Mesendoderm (in vitro differentiated cells): ENCODE results near the gene RSRC2.
"Not testable (repeated sequence)": the region's sequence is repeated elsewhere in the genome, so short reads cannot be mapped to it uniquely, and the experiment has no call there.

Source experiments
- DNase-seq: peaks from one replicate; pipeline ENCODE4 v3.0.0; 2013
- H2AK5ac ChIP-seq: 2 replicates; pipeline ENCODE4 v1.6.1; 2013; ENCODE audit warnings: low read length, inconsistent platforms
- H2BK120ac ChIP-seq: 2 replicates; pipeline ENCODE4 v1.6.1; 2013; ENCODE audit warnings: low read depth, mild to moderate bottlenecking, low read length, moderate library complexity, mixed read lengths
- H2BK15ac ChIP-seq: replicated peaks from 2 replicates; pipeline ENCODE4 v1.6.1; 2013; ENCODE audit warnings: low read depth, mild to moderate bottlenecking, moderate library complexity
- H2BK5ac ChIP-seq: 2 replicates; pipeline ENCODE4 v1.6.1; 2013; ENCODE audit warnings: low read length, inconsistent platforms
- H3K18ac ChIP-seq: 2 replicates; pipeline ENCODE4 v1.6.1; 2013; ENCODE audit warnings: mild to moderate bottlenecking, low read length, mixed read lengths
- H3K23ac ChIP-seq: one replicate; pipeline ENCODE4 v1.6.1; 2013; ENCODE audit warnings: low read length
- H3K27ac ChIP-seq: 2 replicates; pipeline ENCODE4 v1.5.1; 2013; ENCODE audit warnings: low read depth, mild to moderate bottlenecking, inconsistent platforms, low read length, moderate library complexity
- H3K27me3 ChIP-seq: 2 replicates; pipeline ENCODE4 v1.6.1; 2013; ENCODE audit warnings: low read length, control low read depth, mild to moderate bottlenecking, inconsistent platforms; ENCODE audit not compliant: insufficient read depth, poor library complexity
- H3K36me3 ChIP-seq: 2 replicates; pipeline ENCODE4 v1.6.1; 2013; ENCODE audit warnings: low read length, inconsistent platforms; ENCODE audit not compliant: control insufficient read depth, insufficient read depth
- H3K4ac ChIP-seq: one replicate; pipeline ENCODE4 v1.6.1; 2013; ENCODE audit warnings: low read depth, mild to moderate bottlenecking, low read length, moderate library complexity
- H3K4me1 ChIP-seq: 2 replicates; pipeline ENCODE4 v1.6.1; 2013; ENCODE audit warnings: low read depth, low read length, inconsistent platforms; ENCODE audit not compliant: control insufficient read depth
- H3K4me2 ChIP-seq: 2 replicates; pipeline ENCODE4 v1.6.1; 2013; ENCODE audit warnings: low read length
- H3K4me3 ChIP-seq: 2 replicates; pipeline ENCODE4 v1.5.1; 2013; ENCODE audit warnings: mild to moderate bottlenecking, low read length
- H3K56ac ChIP-seq: one replicate; pipeline ENCODE4 v1.6.1; 2013; ENCODE audit warnings: low read length
- H3K79me1 ChIP-seq: 2 replicates; pipeline ENCODE4 v1.6.1; 2013; ENCODE audit warnings: low read length, inconsistent platforms
- H3K79me2 ChIP-seq: 2 replicates; pipeline ENCODE4 v1.6.1; 2013; ENCODE audit warnings: mild to moderate bottlenecking, low read length; ENCODE audit not compliant: control insufficient read depth, insufficient read depth
- H3K9ac ChIP-seq: 2 replicates; pipeline ENCODE4 v1.6.1; 2013; ENCODE audit warnings: low read length, inconsistent platforms
- H4K5ac ChIP-seq: one replicate; pipeline ENCODE4 v1.6.1; 2013; ENCODE audit warnings: low read length
- H4K8ac ChIP-seq: one replicate; pipeline ENCODE4 v1.6.1; 2013; ENCODE audit warnings: low read depth, mild to moderate bottlenecking, control low read depth, low read length, moderate library complexity
- WGBS: extraction: QIAGEN DNeasy Blood & Tissue Kit; methylation state at CpG from one replicate; pipeline ENCODE4 v1.1.7; 2013; ENCODE audit warnings: low lambda C conversion rate, missing lambda C conversion rate; ENCODE audit not compliant: insufficient coverage; ENCODE audit errors: extremely low coverage; 5-methylcytosine and 5-hydroxymethylcytosine counted together

RSRC2 gene

DNA sequence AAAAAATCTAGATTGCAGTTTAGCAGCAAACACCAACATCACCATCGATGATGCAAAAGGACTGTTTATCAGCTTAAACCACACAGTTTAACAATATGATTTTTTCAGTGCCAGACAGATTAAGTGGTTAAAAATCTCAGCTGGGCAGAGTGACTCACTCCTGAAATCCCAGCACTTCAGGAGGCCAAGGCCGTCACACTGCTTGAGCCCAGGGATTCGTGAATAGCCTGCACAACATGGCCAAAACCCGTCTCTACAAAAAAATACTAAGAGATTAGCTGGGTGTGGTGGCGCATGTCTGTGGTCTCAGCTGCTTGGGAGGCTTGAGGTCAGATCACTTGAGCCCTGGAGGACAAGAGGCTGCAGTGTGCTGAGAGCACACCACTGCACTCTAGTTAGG, 8.9 kb downstream of the RSRC2 start:
- Histone ChIP-seq H4K8ac (no peak overlapping the region), H3K36me3 (peaks cover 12% of the 10 kb centered on the region), H3K4me2 (no peak overlapping the region), H2AK5ac (no peak overlapping the region), H3K4ac (no peak overlapping the region), H4K5ac (no peak overlapping the region), H3K9ac (no peak overlapping the region), H2BK5ac (no peak overlapping the region), H3K4me1 (no peaks in the 10 kb centered on the region), H2BK15ac (no peak overlapping the region), H2BK120ac (no peak overlapping the region), H3K56ac (no peak overlapping the region), H3K79me2 (peaks cover 32% of the 10 kb centered on the region), H3K27ac (no peak overlapping the region), H3K18ac (no peak overlapping the region), H3K79me1 (peaks cover 5% of the 10 kb centered on the region), H3K27me3 (no peaks in the 10 kb centered on the region), H3K23ac (no peak overlapping the region), H3K4me3 (no peak overlapping the region)
- DNase-seq, result no peak
- no CpG with 5 or more reads among the region's 5 CpGs for WGBS

DNA sequence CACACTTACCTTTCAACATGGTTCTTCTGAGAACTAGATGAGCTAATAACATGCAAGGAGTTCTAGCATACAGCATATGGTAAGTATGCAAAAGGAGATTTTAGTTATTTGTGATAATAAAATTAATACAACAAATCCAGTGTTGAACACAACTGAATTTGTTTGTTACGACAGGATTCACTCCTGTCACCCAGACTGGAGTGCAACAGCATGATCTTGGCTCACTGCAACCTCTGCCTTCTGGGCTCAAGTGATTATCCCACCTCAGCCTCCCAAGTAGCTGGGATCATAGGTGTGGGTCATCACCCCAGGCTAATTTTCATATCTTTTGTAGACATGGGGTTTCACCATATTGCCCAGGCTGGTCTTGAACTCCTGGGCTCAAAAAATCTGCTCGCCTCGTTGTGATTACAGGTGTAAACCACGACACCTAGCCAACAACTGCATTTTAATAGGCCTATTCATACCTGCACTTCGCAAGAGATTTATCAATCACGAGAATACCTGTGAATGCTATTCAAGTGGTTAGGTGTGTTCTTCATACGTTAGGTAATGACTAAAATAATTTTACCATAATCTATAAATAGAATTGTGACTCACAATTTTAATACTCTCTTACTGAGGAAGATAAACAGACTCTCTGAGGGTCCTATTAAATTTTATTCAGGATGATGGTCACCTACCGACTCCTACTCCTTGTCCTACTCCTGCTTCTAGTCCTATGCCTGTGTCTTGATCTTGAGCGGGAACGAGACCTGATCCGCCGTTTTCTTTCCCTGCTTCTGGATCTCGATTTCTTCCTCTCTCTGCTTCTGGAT, 10.0 kb downstream of the RSRC2 start:
- no peak overlapping the region for H3K27ac ChIP-seq
- no peak for DNase-seq
- H2AK5ac ChIP-seq, result no peak overlapping the region
- H3K36me3 ChIP-seq, result peaks cover 11% of the 10 kb centered on the region
- H2BK15ac ChIP-seq, result no peak overlapping the region
- H3K56ac ChIP-seq, result no peak overlapping the region
- H3K23ac ChIP-seq, result no peak overlapping the region
- no peaks in the 10 kb centered on the region for H3K4me1 ChIP-seq
- H2BK120ac ChIP-seq, result no peak overlapping the region
- no CpG with 5 or more reads among the region's 13 CpGs for WGBS
- peaks cover 5% of the 10 kb centered on the region for H3K79me1 ChIP-seq
- peaks cover 22% of the 10 kb centered on the region for H3K79me2 ChIP-seq
- no peak overlapping the region for H3K9ac ChIP-seq
- no peak overlapping the region for H4K8ac ChIP-seq
- H2BK5ac ChIP-seq, result no peak overlapping the region
- H3K4me2 ChIP-seq, result no peak overlapping the region
- H3K18ac ChIP-seq, result no peak overlapping the region
- no peak overlapping the region for H4K5ac ChIP-seq
- no peak overlapping the region for H3K4me3 ChIP-seq
- H3K4ac ChIP-seq, result no peak overlapping the region
- no peaks in the 10 kb centered on the region for H3K27me3 ChIP-seq

DNA sequence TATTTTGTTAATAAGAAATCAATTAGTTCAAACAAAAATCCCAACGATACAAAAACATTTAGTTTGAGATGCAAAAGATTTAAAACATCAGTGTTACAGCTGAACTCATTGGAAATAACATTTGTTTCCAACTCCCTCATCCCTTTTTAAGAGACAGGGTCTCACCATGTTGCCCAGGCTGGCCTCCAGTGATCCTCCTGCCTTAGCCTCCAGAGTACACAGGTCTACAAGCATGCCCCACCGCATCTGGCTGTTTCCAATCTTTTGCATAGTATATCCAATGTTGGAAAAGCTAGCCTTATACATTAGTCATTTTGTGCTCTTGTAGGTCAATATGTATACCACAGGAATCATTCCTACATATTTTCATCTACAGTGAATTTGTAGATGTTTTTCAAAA, 11.5 kb downstream of the RSRC2 start:
- Histone ChIP-seq H2AK5ac (no peak overlapping the region), H3K4me2 (no peak overlapping the region), H4K5ac (no peak overlapping the region), H3K79me2 (peaks cover 15% of the 10 kb centered on the region), H3K4me1 (no peaks in the 10 kb centered on the region), H3K79me1 (peaks cover 5% of the 10 kb centered on the region), H2BK15ac (no peak overlapping the region), H2BK5ac (no peak overlapping the region), H3K56ac (no peak overlapping the region), H3K18ac (no peak overlapping the region), H3K4me3 (no peak overlapping the region), H4K8ac (no peak overlapping the region), H3K27me3 (no peaks in the 10 kb centered on the region), H3K23ac (no peak overlapping the region), H3K4ac (no peak overlapping the region), H3K27ac (no peak overlapping the region), H3K36me3 (peaks cover 13% of the 10 kb centered on the region), H3K9ac (no peak overlapping the region), H2BK120ac (no peak overlapping the region)
- WGBS, result no CpG with 5 or more reads among the region's 2 CpGs
- no peak for DNase-seq

GRCh38 chr12:122513660-122514059, 13.1 kb downstream of the RSRC2 start:
- Histone ChIP-seq H2BK15ac (no peak overlapping the region), H3K27ac (no peak overlapping the region), H3K27me3 (no peaks in the 10 kb centered on the region), H4K8ac (no peak overlapping the region), H3K4me3 (no peak overlapping the region), H2AK5ac (no peak overlapping the region), H3K18ac (no peak overlapping the region), H3K4me2 (no peak overlapping the region), H3K9ac (no peak overlapping the region), H3K23ac (no peak overlapping the region), H4K5ac (no peak overlapping the region), H3K79me1 (peaks cover 5% of the 10 kb centered on the region), H3K56ac (no peak overlapping the region), H3K4ac (no peak overlapping the region), H3K36me3 (peaks cover 16% of the 10 kb centered on the region), H3K79me2 (peaks cover 12% of the 10 kb centered on the region), H2BK5ac (no peak overlapping the region), H2BK120ac (no peak overlapping the region), H3K4me1 (no peaks in the 10 kb centered on the region)
- no CpG with 5 or more reads among the region's 4 CpGs for WGBS
- no peak for DNase-seq

DNA sequence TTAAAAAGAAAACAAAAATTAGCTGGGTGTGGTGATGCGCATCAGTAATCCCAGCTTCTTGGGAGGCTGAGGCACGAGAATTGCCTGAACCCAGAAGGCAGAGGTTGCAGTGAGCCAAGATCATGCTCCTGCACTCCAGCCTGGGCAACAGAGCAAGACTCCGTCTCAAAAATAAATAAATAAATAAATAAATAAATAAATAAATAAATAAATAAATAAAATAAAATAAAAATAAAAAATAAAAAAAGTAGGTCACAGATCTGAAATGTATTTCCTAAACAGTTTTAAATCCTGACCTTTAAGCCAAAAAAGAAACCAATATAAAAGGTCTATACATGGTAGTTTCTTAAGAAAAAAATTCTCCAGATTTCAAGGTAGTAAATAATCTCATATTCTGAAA, 13.7 kb downstream of the RSRC2 start:
- H3K56ac ChIP-seq, H3K4ac ChIP-seq: not testable (repeated sequence)

GRCh38 chr12:122508163-122508562, 18.6 kb downstream of the RSRC2 start:
- no peak overlapping the region for H3K4me2 ChIP-seq
- no peak overlapping the region for H2BK15ac ChIP-seq
- no CpG with 5 or more reads among the region's 5 CpGs for WGBS
- no peak overlapping the region for H3K56ac ChIP-seq
- H2BK5ac ChIP-seq, result no peak overlapping the region
- no peak overlapping the region for H3K4me3 ChIP-seq
- no peak overlapping the region for H4K8ac ChIP-seq
- H2AK5ac ChIP-seq, result no peak overlapping the region
- no peak for DNase-seq
- no peak overlapping the region for H3K4ac ChIP-seq
- no peak overlapping the region for H3K23ac ChIP-seq
- no peak overlapping the region for H3K27ac ChIP-seq
- H3K36me3 ChIP-seq, result peaks cover 16% of the 10 kb centered on the region
- no peak overlapping the region for H4K5ac ChIP-seq
- no peak overlapping the region for H2BK120ac ChIP-seq
- no peaks in the 10 kb centered on the region for H3K79me1 ChIP-seq
- H3K27me3 ChIP-seq, result no peaks in the 10 kb centered on the region
- H3K4me1 ChIP-seq, result no peaks in the 10 kb centered on the region
- H3K9ac ChIP-seq, result no peak overlapping the region
- H3K79me2 ChIP-seq, result peaks cover 2% of the 10 kb centered on the region
- no peak overlapping the region for H3K18ac ChIP-seq

More for the DNA sequence above, 13.7 kb downstream of the RSRC2 start:
- H3K4me2 ChIP-seq, H3K79me2 ChIP-seq, H3K4me3 ChIP-seq, H3K79me1 ChIP-seq, H3K23ac ChIP-seq, H3K27ac ChIP-seq, H4K8ac ChIP-seq, H3K9ac ChIP-seq, H3K18ac ChIP-seq, H2BK15ac ChIP-seq, H2AK5ac ChIP-seq, H3K27me3 ChIP-seq, H2BK5ac ChIP-seq, H2BK120ac ChIP-seq, H3K4me1 ChIP-seq, DNase-seq, H4K5ac ChIP-seq: not testable (repeated sequence)
- no CpG with 5 or more reads among the region's 3 CpGs for WGBS
- peaks cover 19% of the 10 kb centered on the region for H3K36me3 ChIP-seq
